Ishikawa (cell line): ENCODE results near the gene CT45A10.

ENCODE experiments used
- CREB1 ChIP-seq: IDR thresholded peaks from 2 replicates; pipeline ENCODE4 v1.6.1; 2012; ENCODE audit warnings: low read depth
- FOXM1 ChIP-seq: IDR thresholded peaks from 2 replicates; pipeline ENCODE4 v1.6.1; 2012; ENCODE audit warnings: low read depth, borderline replicate concordance
- ZBTB7A ChIP-seq: IDR thresholded peaks from 2 replicates; pipeline ENCODE4 v1.6.1; 2012; ENCODE audit warnings: low read depth

DNA sequence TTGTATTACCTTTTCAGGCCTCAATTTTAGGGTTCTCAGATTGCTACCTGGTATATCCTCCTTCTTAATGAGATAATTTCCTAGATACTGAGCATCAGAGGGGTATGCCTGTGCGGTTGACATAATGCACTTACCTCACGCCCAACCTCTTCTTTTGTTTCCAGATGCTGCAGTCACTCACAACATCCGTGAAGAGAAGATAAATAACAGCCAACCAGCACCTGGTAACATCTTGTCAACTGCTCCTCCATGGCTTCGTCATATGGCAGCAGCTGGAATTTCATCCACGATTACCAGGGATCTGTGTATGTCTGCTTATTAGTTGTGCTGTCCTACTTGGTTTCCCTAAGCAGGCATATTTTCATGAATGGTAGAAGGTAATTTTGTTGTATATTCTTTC lies 17.0 kb upstream of the CT45A10 start:
- TF ChIP-seq ZBTB7A (no peak), CREB1 (no peak), FOXM1 (no peak)
